ENCODE data around the gene CCDC102A. TPM values are rescaled to one million over a fixed set of nuclear protein-coding genes. Genes with fewer than 3 reads are reported as not detected.

The CCDC102A gene
- total and polyA plus RNA-seq, 2 of the 13 experiments (the other 11 are each of a cell fraction or from before 2014, with no cell fraction given): 2.1 to 2.8 TPM

DNA sequence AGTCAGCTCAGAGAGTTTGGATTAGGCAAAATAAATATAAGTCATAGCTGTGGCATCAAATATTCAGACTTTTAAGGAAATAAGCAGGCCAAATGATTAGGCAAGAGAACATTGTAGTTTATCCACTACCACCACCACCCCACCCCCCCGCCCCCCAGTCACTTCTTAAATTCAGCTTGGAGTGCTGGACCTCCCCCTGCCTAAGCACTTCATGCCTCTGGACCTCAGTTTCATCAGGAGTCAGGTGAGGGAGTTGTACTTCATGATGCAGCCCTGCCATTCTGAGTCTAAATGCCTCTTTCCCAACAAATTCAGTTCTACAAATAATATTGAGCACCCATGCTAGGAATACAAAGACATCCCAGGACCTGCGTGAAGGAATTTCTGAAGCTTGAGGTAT lies 71.8 kb downstream of the CCDC102A start:
- Histone ChIP-seq H4K20me1 (ENCODE audit: insufficient read depth, low read length) (no peaks in the 10 kb centered on the region), H3K9ac (ENCODE audit: insufficient read depth, low read depth, low read length) (no peak overlapping the region), H3K36me3 (replicated peaks in 1 of 2; ENCODE audit: control insufficient read depth in 1 of 2, insufficient read depth in 2 of 2, low read length in 2 of 2) (peaks cover 32 to 65% of the 10 kb centered on the region in 2 experiments), H3K4me1 (ENCODE audit: insufficient read depth, low read length) (peaks cover 34% of the 10 kb centered on the region), H3K4me3 (replicated peaks in 1 of 3; ENCODE audit: insufficient read depth in 1 of 3, low read depth in 2 of 3, low read length in 3 of 3) (no peak overlapping the region), H3K27me3 (ENCODE audit: control insufficient read depth in 1 of 2, insufficient read depth in 2 of 2, low read length in 2 of 2) (no peaks in the 10 kb centered on the region; a peak in 1 of 5 replicates), H3K79me2 (ENCODE audit: insufficient read depth, low read length) (peaks cover 34% of the 10 kb centered on the region), H3K4me2 (ENCODE audit: low read depth, low read length) (no peak overlapping the region), H3K9me3 (ENCODE audit: low read length) (no peaks in the 10 kb centered on the region), H2AFZ (ENCODE audit: low read length) (no peak overlapping the region), H3K27ac (ENCODE audit: extremely low read length, insufficient read depth, low read length) (no peak overlapping the region)
- intact Hi-C loops (cut with micrococcal nuclease; ENCODE audit: unreplicated experiment): no loop called here
- DNase-seq (ENCODE audit: low spot score) (no peak), FAIRE-seq (no peak), ATAC-seq (no peak)
- in situ Hi-C loops (cut with HindIII; ENCODE audit: extremely low pct_ligation_motif_present, low pct_unique_long_range_greater_than_20kb): no loop called here
- BruUV-seq (replicated peaks): no TSS peak
- TF ChIP-seq, protein P1, sequence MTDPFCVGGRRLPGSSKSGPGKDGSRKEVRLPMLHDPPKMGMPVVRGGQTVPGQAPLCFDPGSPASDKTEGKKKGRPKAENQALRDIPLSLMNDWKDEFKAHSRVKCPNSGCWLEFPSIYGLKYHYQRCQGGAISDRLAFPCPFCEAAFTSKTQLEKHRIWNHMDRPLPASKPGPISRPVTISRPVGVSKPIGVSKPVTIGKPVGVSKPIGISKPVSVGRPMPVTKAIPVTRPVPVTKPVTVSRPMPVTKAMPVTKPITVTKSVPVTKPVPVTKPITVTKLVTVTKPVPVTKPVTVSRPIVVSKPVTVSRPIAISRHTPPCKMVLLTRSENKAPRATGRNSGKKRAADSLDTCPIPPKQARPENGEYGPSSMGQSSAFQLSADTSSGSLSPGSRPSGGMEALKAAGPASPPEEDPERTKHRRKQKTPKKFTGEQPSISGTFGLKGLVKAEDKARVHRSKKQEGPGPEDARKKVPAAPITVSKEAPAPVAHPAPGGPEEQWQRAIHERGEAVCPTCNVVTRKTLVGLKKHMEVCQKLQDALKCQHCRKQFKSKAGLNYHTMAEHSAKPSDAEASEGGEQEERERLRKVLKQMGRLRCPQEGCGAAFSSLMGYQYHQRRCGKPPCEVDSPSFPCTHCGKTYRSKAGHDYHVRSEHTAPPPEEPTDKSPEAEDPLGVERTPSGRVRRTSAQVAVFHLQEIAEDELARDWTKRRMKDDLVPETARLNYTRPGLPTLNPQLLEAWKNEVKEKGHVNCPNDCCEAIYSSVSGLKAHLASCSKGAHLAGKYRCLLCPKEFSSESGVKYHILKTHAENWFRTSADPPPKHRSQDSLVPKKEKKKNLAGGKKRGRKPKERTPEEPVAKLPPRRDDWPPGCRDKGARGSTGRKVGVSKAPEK (CRISPR knock-in tag; IDR thresholded peaks at IDR 0.05; ENCODE audit: borderline replicate concordance): no peak
- TF ChIP-seq, protein P2, sequence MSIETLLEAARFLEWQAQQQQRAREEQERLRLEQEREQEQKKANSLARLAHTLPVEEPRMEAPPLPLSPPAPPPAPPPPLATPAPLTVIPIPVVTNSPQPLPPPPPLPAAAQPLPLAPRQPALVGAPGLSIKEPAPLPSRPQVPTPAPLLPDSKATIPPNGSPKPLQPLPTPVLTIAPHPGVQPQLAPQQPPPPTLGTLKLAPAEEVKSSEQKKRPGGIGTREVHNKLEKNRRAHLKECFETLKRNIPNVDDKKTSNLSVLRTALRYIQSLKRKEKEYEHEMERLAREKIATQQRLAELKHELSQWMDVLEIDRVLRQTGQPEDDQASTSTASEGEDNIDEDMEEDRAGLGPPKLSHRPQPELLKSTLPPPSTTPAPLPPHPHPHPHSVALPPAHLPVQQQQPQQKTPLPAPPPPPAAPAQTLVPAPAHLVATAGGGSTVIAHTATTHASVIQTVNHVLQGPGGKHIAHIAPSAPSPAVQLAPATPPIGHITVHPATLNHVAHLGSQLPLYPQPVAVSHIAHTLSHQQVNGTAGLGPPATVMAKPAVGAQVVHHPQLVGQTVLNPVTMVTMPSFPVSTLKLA (IDR thresholded peaks at IDR 0.05): no peak
- TF ChIP-seq ZNF496 (CRISPR knock-in tag; IDR thresholded peaks at IDR 0.05; ENCODE audit: insufficient replicate concordance) (no peak), THAP11 (CRISPR knock-in tag; IDR thresholded peaks at IDR 0.05) (no peak), RBFOX2 (IDR thresholded peaks at IDR 0.05; ENCODE audit: low read depth, low read length) (no peak), SRY (CRISPR knock-in tag; IDR thresholded peaks at IDR 0.05) (no peak), ZNF143 (CRISPR knock-in tag; IDR thresholded peaks at IDR 0.05) (no peak), ZNF670 (CRISPR knock-in tag; IDR thresholded peaks at IDR 0.05; ENCODE audit: borderline replicate concordance) (no peak), CC2D1A (CRISPR knock-in tag; IDR thresholded peaks at IDR 0.05) (no peak), PHF20 (CRISPR knock-in tag; IDR thresholded peaks at IDR 0.05) (no peak), GATAD2A (CRISPR knock-in tag; IDR thresholded peaks at IDR 0.05) (no peak), JUND (CRISPR knock-in tag; IDR thresholded peaks at IDR 0.05) (no peak), NR2F2 (IDR thresholded peaks at IDR 0.05; ENCODE audit: borderline replicate concordance, low read depth) (no peak), MBNL3 (CRISPR knock-in tag; conservative IDR thresholded peaks at IDR 0.05) (no peak), RELA (CRISPR knock-in tag; IDR thresholded peaks at IDR 0.05) (no peak)
- TF ChIP-seq, protein P3, sequence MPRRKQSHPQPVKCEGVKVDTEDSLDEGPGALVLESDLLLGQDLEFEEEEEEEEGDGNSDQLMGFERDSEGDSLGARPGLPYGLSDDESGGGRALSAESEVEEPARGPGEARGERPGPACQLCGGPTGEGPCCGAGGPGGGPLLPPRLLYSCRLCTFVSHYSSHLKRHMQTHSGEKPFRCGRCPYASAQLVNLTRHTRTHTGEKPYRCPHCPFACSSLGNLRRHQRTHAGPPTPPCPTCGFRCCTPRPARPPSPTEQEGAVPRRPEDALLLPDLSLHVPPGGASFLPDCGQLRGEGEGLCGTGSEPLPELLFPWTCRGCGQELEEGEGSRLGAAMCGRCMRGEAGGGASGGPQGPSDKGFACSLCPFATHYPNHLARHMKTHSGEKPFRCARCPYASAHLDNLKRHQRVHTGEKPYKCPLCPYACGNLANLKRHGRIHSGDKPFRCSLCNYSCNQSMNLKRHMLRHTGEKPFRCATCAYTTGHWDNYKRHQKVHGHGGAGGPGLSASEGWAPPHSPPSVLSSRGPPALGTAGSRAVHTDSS (CRISPR knock-in tag; conservative IDR thresholded peaks at IDR 0.05): no peak
- ChIA-PET CTCF (ENCODE audit: low intra/inter-chr PET ratio, low total read pairs) (interaction anchor here (4.6 kb wide), 1 partner anchor 55 kb away, joined by 37 read pairs; no protein-coding TSS in a partner anchor), POLR2A (interaction anchor here (1.3 to 2.5 kb wide), 2 partner anchors 18 to 19 kb away, joined by 4 to 11 read pairs; partner anchors contain the start of genes CIAPIN1 and COQ9)
- WGBS (ENCODE audit: low lambda C conversion rate): 99% methylated on average over 2 of the region's 2 CpGs

Measured in HepG2 (cell line).